Endometrial microvascular endothelial cells (primary cell): ENCODE data around the gene CASP8. TPM values are rescaled to one million over a fixed set of nuclear protein-coding genes. Genes with fewer than 3 reads are reported as not detected.
"Not testable (repeated sequence)": the region's sequence is repeated elsewhere in the genome, so short reads cannot be mapped to it uniquely, and the experiment has no call there.

Experiments used
- in situ Hi-C: cut with HindIII; loops from 2 replicates; pipeline ENCODE4 v1.10.0; 2017; ENCODE audit warnings: low sequenced_read_pairs, low pct_unique_long_range_greater_than_20kb; ENCODE audit errors: inconsistent ontology term
- total RNA-seq: library from RNA; depleted of rRNA; stranded (reverse); fragments of >200 nt; gene quantifications from one replicate; pipeline ENCODE4 v1.2.3, GENCODE V29; 2015; ENCODE audit errors: inconsistent ontology term

Gene CASP8
- total RNA-seq, 1 donor from 2014 or later: 32.7 TPM

DNA sequence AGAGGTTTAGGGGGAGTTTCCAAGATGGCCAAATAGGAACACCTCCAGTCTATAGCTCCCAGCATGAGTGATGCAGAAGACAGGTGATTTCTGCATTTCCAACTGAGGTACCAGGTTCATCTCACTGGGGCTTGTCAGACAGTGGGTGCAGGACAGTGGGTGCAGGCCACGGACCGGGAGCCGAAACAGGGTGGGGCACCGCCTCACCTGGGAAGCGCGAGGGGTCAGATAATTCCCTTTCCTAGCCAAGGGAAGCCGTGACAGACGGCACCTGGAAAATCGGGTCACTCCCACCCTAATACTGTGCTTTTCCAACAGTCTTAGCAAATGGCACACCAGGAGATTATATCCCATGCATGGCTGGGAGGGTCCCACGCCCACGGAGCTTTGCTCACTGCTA, 39.6 kb downstream of the CASP8 start:
- in situ Hi-C loops: not testable (repeated sequence)

DNA sequence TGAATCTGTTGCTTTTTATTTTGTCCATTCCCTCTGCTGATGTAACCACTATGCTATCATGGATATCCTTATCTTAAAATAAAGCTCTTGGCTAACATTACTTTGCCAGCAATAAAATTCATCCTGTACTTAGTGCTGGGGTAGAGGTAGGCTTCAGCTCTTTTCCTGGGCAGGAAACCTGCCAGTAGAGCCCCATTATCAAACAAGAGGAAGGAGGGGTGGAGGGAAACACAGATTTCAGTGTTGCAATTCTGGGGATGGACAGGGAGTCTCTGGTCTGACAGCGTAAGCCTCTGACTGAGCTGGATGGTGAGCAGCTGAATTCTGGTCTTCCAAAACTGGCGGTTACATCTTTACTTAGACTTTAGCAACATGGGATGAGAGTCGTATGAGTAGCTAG, 47.5 kb downstream of the CASP8 start:
- in situ Hi-C loops: no loop called here

DNA sequence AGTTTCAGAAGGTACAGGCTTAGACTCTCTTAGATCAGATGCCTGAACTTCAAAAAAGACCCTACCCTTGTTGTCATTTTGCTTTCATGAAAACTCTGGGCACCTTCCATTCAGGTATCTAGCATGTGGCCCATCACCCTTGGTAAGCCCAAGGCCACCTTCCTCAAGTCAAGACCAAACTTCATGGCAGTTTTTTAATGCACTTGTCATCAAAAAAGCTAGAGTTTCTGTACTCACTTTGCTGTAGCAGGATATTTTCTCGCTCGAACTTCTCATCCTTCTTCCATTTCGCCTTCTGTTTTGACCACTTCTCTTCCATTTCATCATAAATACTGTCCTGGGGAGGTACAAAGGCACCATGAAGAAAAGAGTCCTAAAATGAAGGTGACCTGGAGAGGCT, 48.6 kb downstream of the CASP8 start:
- in situ Hi-C loops: no loop called here

DNA sequence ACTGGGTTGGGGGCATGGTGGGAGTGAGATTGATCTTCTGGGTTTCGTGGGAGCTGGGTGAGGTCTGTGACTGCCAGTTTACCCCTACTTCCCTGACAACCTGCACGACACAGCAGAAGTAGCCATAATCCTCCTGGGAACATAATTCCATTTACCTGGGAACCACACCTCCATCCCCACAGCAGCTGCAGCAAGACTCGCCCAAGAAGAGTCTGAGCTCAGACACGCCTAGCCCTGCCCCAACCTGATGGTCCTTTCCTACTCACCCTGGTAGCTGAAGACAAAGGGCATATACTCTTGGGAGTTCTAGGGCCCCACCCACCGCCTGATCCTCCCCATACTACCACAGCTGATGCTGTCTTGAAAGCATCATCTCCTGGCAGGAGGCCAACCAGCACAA, 53.0 kb downstream of the CASP8 start:
- in situ Hi-C loops: no loop called here

DNA sequence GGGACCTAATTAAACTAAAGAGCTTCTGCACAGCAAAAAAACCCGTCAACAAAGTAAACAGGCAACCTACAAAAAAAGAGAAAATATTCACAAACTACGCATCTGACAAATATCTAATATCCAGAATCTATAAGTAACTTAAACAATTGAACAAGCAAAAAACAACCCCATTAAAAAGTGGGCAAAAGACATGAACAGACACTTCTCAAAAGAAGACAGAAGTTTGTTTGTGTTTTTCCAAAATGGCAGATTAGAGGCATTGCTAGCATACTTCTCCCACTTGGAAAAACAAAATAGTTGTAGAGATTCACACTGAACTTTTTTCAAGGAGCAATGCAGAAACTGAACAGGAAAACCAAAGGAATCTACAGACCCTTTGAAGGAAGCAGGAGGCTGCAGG, 59.2 kb downstream of the CASP8 start:
- in situ Hi-C loops: no loop called here

DNA sequence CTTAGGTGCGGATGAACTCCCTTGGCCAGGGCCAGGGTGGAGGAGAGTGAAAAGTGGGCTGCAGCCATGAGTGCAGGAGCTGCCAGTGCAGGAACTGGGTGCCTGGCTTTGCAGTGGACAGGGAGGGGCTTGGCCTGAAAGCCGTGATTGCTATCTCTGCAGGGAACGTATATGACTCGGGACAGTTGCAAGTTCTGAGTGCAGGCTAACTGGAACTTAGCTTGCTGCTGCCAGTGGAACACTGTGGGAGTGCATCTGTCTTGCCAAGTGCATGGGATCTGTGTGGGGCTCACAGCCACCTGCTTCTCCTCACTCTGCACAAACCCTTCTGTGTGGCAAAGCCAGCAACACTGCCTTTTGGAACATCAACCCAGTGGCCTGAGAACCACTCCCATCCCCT, 59.9 kb downstream of the CASP8 start:
- in situ Hi-C loops: no loop called here

DNA sequence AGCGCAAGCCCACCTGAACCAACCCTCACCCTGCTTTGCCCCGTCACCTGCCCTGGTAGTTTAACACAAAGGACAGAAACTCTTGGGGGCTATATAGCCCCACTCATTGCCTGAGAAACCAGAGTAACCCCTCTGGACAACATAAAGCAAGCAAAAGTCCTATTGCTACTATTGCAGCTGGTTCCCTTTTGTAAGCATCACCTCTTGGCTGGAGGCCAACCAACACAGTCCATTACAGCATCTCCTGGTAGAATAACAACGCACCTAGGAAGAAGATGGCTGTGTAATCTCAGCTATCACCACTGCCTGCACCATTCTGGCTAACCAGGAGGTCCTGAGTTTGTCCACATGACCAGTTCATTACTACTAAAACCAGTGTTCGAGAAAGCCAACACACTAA, 60.4 kb downstream of the CASP8 start:
- in situ Hi-C loops: no loop called here

DNA sequence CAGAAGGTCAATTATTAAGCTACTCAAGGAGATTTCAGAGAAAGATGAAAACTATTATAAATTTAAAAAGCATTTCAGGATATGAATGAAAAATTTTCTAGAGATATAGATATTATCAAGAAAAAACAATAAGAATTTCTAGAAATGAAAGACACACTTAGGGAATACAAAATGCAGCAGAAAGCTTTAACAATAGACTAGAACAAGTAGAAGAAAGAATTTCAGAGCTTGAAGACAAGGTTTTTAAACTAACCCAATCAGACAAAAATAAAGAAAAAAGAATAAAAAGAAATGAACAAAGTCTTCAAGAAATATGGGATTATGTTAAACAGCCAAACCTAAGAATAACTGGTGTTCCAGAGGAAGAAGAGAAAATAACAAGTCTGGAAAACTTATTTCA, 62.4 kb downstream of the CASP8 start:
- in situ Hi-C loops: no loop called here

DNA sequence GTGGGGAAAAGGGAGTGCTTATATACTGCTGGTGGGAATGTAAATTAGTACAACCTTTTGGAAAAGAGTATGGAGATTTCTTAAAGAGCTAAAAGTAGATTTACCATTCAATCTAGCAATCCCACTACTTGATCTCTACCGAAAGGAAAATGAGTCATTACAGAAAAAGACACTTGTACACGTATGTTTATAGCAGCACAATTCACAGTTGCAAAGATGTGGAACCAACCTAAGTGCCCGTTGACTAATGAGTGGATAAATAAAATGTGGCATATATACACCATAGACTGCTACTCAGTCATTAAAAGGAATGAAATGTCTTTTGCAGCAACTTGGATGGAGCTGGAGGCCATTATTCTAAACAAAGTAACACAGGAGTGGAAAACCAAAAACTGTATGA, 67.3 kb downstream of the CASP8 start:
- in situ Hi-C loops: no loop called here

DNA sequence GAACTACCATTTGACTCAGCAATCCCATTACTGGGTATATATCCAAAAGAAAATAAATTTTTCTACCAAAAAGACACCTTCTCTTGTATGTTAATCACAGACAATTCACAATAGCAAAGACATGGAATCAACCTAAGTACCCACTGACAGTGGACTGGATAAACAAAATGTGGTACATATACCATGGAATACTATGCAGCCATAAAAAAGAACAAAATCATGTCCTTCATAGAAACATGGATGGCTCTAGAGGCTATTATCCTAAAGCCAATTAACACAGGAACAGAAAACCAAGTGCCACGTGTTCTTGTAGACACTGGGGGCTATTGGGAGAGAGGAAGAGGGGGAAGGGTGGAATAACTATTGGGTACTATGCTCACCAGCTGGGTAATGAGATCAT, 69.1 kb downstream of the CASP8 start:
- in situ Hi-C loops: no loop called here

Other genes with a start within 250 kb of the CASP8 start
- 7.3 TPM for gene HYCC2, start 188.9 kb upstream of the CASP8 start, total RNA-seq
- gene NDUFB3, start 188.5 kb upstream of the CASP8 start, total RNA-seq: 108 TPM
- 130 TPM for gene CFLAR, start 144.4 kb upstream of the CASP8 start, total RNA-seq
- gene CASP10, start 77.4 kb upstream of the CASP8 start, total RNA-seq: 19.9 TPM
- not detected for gene FLACC1, start 96.8 kb downstream of the CASP8 start, total RNA-seq
- 32.8 TPM for gene TRAK2, start 190.9 kb downstream of the CASP8 start, total RNA-seq
- gene STRADB, start 191.2 kb downstream of the CASP8 start, total RNA-seq: 42.8 TPM